Measurements from ENCODE around the gene SRD5A1.

- no peak for TF ChIP-seq CTCF (IDR thresholded peaks at IDR 0.05 in 2 of 3, conservative IDR thresholded peaks at IDR 0.05 in 1 of 3; ENCODE audit: borderline replicate concordance in 1 of 3, insufficient read depth in 1 of 3, low read depth in 2 of 3, low read length in 2 of 3)
- TF ChIP-seq CEBPB (IDR thresholded peaks at IDR 0.05; ENCODE audit: low read depth): no peak
- no peak for TF ChIP-seq POLR2A (IDR thresholded peaks at IDR 0.05; ENCODE audit: borderline replicate concordance, extremely low read depth, insufficient read depth, insufficient read length)
- no peak for TF ChIP-seq POLR2AphosphoS5 (IDR thresholded peaks at IDR 0.05; ENCODE audit: low read depth, low read length)
Measured at GRCh38 chr5:6703806-6704205, 70.6 kb downstream of the SRD5A1 start.

Measured in HCT116 (cell line).